Sciatic nerve (tissue), 2 donors: Measurements from ENCODE around the gene NPAS3. TPM values are rescaled to one million over a fixed set of nuclear protein-coding genes. Genes with fewer than 3 reads are reported as not detected.

ENCODE experiments used
- ATAC-seq: fragments of 200-7000 bp; cut with Tn5 transposase; one replicate; pipeline ENCODE4 v1.9.1; 2020; ENCODE audit warnings: mild to moderate bottlenecking, moderate library complexity
- DNase-seq: peaks from one replicate; pipeline ENCODE4 v3.0.0-alpha.2; 2020; ENCODE audit warnings: low spot score
- intact Hi-C: fragments of 100-400 bp; cut with DNase I; formaldehyde crosslinking; loops from one replicate; pipeline ENCODE4 v1.14.2; 2022
- total RNA-seq: library from RNA; stranded (reverse); fragmentation: NEBNext Ultra II Directional; extraction: Animal tissue kit (Norgen Biotek cat#: 25700); gene quantifications from one replicate; pipeline ENCODE4 v1.2.1, GENCODE V29; 2021
- donor health status: DM: no; HTN: no; CAD: no.
- donor health status: DM: no; HTN: no; CAD: no.

Gene NPAS3
- total RNA-seq, 1 donor from 2014 or later, result 14.6 TPM

GRCh38 chr14:32939254-32940065 lies 781 bp downstream of the NPAS3 start:
- DNase-seq, result peak; percentile 88
- intact Hi-C loops, result loop anchor here (5.0 kb wide), 1 partner anchor 362 kb away; no protein-coding TSS in a partner anchor
- peak; percentile 94 for ATAC-seq

GRCh38 chr14:32940066-32940651 lies 1.5 kb downstream of the NPAS3 start:
- no peak for DNase-seq
- ATAC-seq, result no peak
- intact Hi-C loops, result no loop called here

- intact Hi-C loops, result no loop called here
- ATAC-seq, result no peak
- DNase-seq, result no peak
These were observed 2.3 kb downstream of the NPAS3 start for GRCh38 chr14:32940711-32941667.

GRCh38 chr14:32941668-32942065 lies 3.0 kb downstream of the NPAS3 start:
- no peak for DNase-seq
- ATAC-seq, result no peak
- intact Hi-C loops, result no loop called here

- DNase-seq (no peak), ATAC-seq (no peak)
- intact Hi-C loops, result no loop called here
These were observed 8.4 kb downstream of the NPAS3 start for GRCh38 chr14:32947081-32947480.

- intact Hi-C loops, result no loop called here
- DNase-seq, result no peak
- ATAC-seq, result no peak
These were observed 9.1 kb downstream of the NPAS3 start for GRCh38 chr14:32947792-32948191.

GRCh38 chr14:32950584-32950983 lies 11.9 kb downstream of the NPAS3 start:
- no peak for ATAC-seq
- intact Hi-C loops, result no loop called here

GRCh38 chr14:32967421-32967820 lies 28.7 kb downstream of the NPAS3 start:
- DNase-seq (no peak), ATAC-seq (no peak)
- intact Hi-C loops, result no loop called here

More at GRCh38 chr14:32950584-32950983, 11.9 kb downstream of the NPAS3 start:
- no peak for DNase-seq

- ATAC-seq, result no peak
- no peak for DNase-seq
- intact Hi-C loops, result no loop called here
These were observed 30.4 kb downstream of the NPAS3 start for GRCh38 chr14:32968972-32969544.

- ATAC-seq (no peak), DNase-seq (no peak)
- intact Hi-C loops, result no loop called here
These were observed 39.2 kb downstream of the NPAS3 start for GRCh38 chr14:32977913-32978312.

GRCh38 chr14:32978691-32979255 lies 40.1 kb downstream of the NPAS3 start:
- ATAC-seq (no peak), DNase-seq (no peak)
- intact Hi-C loops, result no loop called here

GRCh38 chr14:32980178-32980901 lies 41.7 kb downstream of the NPAS3 start:
- ATAC-seq (no peak), DNase-seq (no peak)
- intact Hi-C loops, result no loop called here

GRCh38 chr14:32980902-32981501 lies 42.3 kb downstream of the NPAS3 start:
- DNase-seq (no peak), ATAC-seq (no peak)
- intact Hi-C loops, result no loop called here

GRCh38 chr14:32984241-32984930 lies 45.7 kb downstream of the NPAS3 start:
- no peak for DNase-seq
- intact Hi-C loops, result no loop called here
- no peak for ATAC-seq

GRCh38 chr14:32985866-32986265 lies 47.2 kb downstream of the NPAS3 start:
- ATAC-seq (no peak), DNase-seq (no peak)
- intact Hi-C loops, result no loop called here

- DNase-seq (no peak), ATAC-seq (peak; percentile 66)
- intact Hi-C loops, result no loop called here
These were observed 48.3 kb downstream of the NPAS3 start for GRCh38 chr14:32986791-32987540.

GRCh38 chr14:32991691-32992090 lies 53.0 kb downstream of the NPAS3 start:
- intact Hi-C loops, result no loop called here
- no peak for DNase-seq
- no peak for ATAC-seq
